ENCODE measurements around the gene EEPD1. TPM values are rescaled to one million over a fixed set of nuclear protein-coding genes. Genes with fewer than 3 reads are reported as not detected.

The EEPD1 gene
- total RNA-seq, 4 donors from 2014 or later: 12.4 to 36.2 (median 20.4) TPM

GRCh38 chr7:36266683-36267082 is 113.6 kb downstream of the EEPD1 start:
- Histone ChIP-seq H3K27ac (no peak overlapping the region), H3K4me3 (no peak overlapping the region), H3K9me3 (no peaks in the 10 kb centered on the region), H3K4me1 (peaks cover 9 to 50% (median 18%) of the 10 kb centered on the region in 3 donors), H3K36me3 (no peaks in the 10 kb centered on the region), H3K27me3 (no peaks in the 10 kb centered on the region)
- TF ChIP-seq POLR2AphosphoS5 (IDR thresholded peaks at IDR 0.05) (no peak), POLR2A (IDR thresholded peaks at IDR 0.05) (no peak), CTCF (IDR thresholded peaks at IDR 0.05) (no peak)
- 87 to 100% methylated on average over 3 of the region's 3 CpGs for WGBS, 2 donors (ENCODE audit: low coverage in 1 of 2)
- ATAC-seq: no peak

GRCh38 chr7:36272211-36272566 is 119.1 kb downstream of the EEPD1 start:
- WGBS, 2 donors (ENCODE audit: low coverage in 1 of 2): 100% methylated on average over 1 to 2 of the region's 2 CpGs
- no peaks in the 10 kb centered on the region for H3K36me3 ChIP-seq
- peaks cover 0 to 43% (median 4%) of the 10 kb centered on the region in 3 donors for H3K4me1 ChIP-seq
- H3K4me3 ChIP-seq: no peak overlapping the region
- H3K27ac ChIP-seq: no peak overlapping the region
- H3K27me3 ChIP-seq: no peaks in the 10 kb centered on the region
- TF ChIP-seq POLR2AphosphoS5 (IDR thresholded peaks at IDR 0.05) (no peak), EP300 (IDR thresholded peaks at IDR 0.05) (no peak), CTCF (IDR thresholded peaks at IDR 0.05) (no peak), POLR2A (IDR thresholded peaks at IDR 0.05) (no peak)
- ATAC-seq: no peak
- no peaks in the 10 kb centered on the region for H3K9me3 ChIP-seq

GRCh38 chr7:36272567-36273269 is 119.7 kb downstream of the EEPD1 start:
- 55 to 68% methylated on average over 10 to 11 of the region's 15 CpGs for WGBS, 2 donors (ENCODE audit: low coverage in 1 of 2)
- no peak for ATAC-seq
- peak overlapping the region in 1 of 4 donors; percentile 4 for H3K27ac ChIP-seq
- H3K36me3 ChIP-seq: no peaks in the 10 kb centered on the region
- H3K9me3 ChIP-seq: no peaks in the 10 kb centered on the region
- H3K4me1 ChIP-seq: peaks cover 0 to 48% (median 6%) of the 10 kb centered on the region in 3 donors
- TF ChIP-seq POLR2A (IDR thresholded peaks at IDR 0.05) (no peak), POLR2AphosphoS5 (IDR thresholded peaks at IDR 0.05) (no peak), EP300 (IDR thresholded peaks at IDR 0.05) (no peak), CTCF (IDR thresholded peaks at IDR 0.05) (no peak)
- no peak overlapping the region for H3K4me3 ChIP-seq
- no peaks in the 10 kb centered on the region for H3K27me3 ChIP-seq

- H3K4me1 ChIP-seq: peaks cover 0 to 56% (median 14%) of the 10 kb centered on the region in 3 donors
- no peaks in the 10 kb centered on the region for H3K9me3 ChIP-seq
- peak; percentile 6 for ATAC-seq
- H3K4me3 ChIP-seq: no peak overlapping the region
- no peaks in the 10 kb centered on the region for H3K27me3 ChIP-seq
- WGBS, 2 donors (ENCODE audit: low coverage in 1 of 2): 100% methylated on average over 2 of the region's 4 CpGs; no CpG with 5 or more reads in 1 of the 2 donors
- H3K27ac ChIP-seq: peak overlapping the region in 1 of 4 donors; percentile 4
- H3K36me3 ChIP-seq: no peaks in the 10 kb centered on the region
- TF ChIP-seq EP300 (IDR thresholded peaks at IDR 0.05) (no peak), POLR2A (IDR thresholded peaks at IDR 0.05) (no peak), POLR2AphosphoS5 (IDR thresholded peaks at IDR 0.05) (no peak), CTCF (IDR thresholded peaks at IDR 0.05) (no peak)
These were observed 120.8 kb downstream of the EEPD1 start for GRCh38 chr7:36273836-36274235.

- Histone ChIP-seq H3K9me3 (no peaks in the 10 kb centered on the region), H3K4me3 (no peak overlapping the region), H3K36me3 (no peaks in the 10 kb centered on the region), H3K4me1 (peaks cover 3 to 74% (median 23%) of the 10 kb centered on the region in 3 donors), H3K27me3 (no peaks in the 10 kb centered on the region), H3K27ac (no peak overlapping the region)
- ATAC-seq: no peak
- no peak for TF ChIP-seq POLR2AphosphoS5 (IDR thresholded peaks at IDR 0.05)
- WGBS, 2 donors (ENCODE audit: low coverage in 1 of 2): 75 to 94% methylated on average over 4 to 8 of the region's 8 CpGs
These were observed 122.8 kb downstream of the EEPD1 start for GRCh38 chr7:36275735-36276284.
